Measurements from ENCODE around the gene CCL16. TPM values are rescaled to one million over a fixed set of nuclear protein-coding genes. Genes with fewer than 3 reads are reported as not detected.
A peak's percentile ranks its signal among the peaks of the same experiment; 100 is the strongest.

CCL16 gene
- total and polyA plus RNA-seq, 7 experiments from 2014 or later, result not detected

DNA sequence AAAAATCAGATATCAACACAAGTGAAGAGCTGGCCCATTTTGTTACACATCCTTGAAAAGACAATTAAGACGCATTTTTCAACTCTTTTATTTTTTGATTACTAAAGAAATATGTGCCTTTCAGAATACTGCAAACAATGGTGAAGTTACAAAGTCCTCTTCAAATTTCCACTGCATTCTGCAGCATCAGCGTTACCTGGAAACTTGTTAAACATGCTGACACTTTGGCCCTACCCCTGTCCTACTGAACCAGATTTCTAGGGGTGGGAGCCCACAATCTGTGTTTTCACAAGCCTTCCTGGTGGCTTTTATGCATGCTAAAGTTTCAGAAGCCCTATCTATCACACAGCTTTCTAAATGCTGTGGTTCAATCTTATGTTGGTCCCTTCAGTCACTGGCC, 9.8 kb upstream of the CCL16 start:
- POLR2A ChIA-PET, result no interaction called here
- CTCF ChIA-PET, result no interaction called here
- Histone ChIP-seq H3K9me3 (ENCODE audit: control insufficient read depth in 2 of 3, low read length in 3 of 3) (no peaks in the 10 kb centered on the region), H3K27me3 (ENCODE audit: control insufficient read depth in 2 of 2, insufficient read depth in 2 of 2, low read length in 2 of 2) (no peaks in the 10 kb centered on the region), H3K36me3 (ENCODE audit: control insufficient read depth in 2 of 3, insufficient read depth in 3 of 3, low read length in 3 of 3) (no peaks in the 10 kb centered on the region), H3K4me3 (ENCODE audit: low read length) (no peak overlapping the region), H3K27ac (ENCODE audit: low read depth, low read length) (no peak overlapping the region), H3K4me1 (ENCODE audit: control insufficient read depth in 2 of 2, insufficient read depth in 2 of 2, low read length in 2 of 2) (no peaks in the 10 kb centered on the region)
- Mint-ChIP-seq H3K4me3 (no peak overlapping the region), H3K9me3 (peaks cover 0 to 20% (median 5%) of the 10 kb centered on the region in 11 donors), H3K36me3 (peaks cover 0 to 7% (median 0%) of the 10 kb centered on the region in 5 donors), H3K27ac (no peak overlapping the region), H3K27me3 (peaks cover 10 to 30% (median 14%) of the 10 kb centered on the region in 5 donors), H3K4me1 (peaks cover 0 to 4% (median 0%) of the 10 kb centered on the region in 7 donors)
- intact Hi-C loops (cut with micrococcal nuclease), result no loop called here
- no peak for ATAC-seq
- no peak for DNase-seq

DNA sequence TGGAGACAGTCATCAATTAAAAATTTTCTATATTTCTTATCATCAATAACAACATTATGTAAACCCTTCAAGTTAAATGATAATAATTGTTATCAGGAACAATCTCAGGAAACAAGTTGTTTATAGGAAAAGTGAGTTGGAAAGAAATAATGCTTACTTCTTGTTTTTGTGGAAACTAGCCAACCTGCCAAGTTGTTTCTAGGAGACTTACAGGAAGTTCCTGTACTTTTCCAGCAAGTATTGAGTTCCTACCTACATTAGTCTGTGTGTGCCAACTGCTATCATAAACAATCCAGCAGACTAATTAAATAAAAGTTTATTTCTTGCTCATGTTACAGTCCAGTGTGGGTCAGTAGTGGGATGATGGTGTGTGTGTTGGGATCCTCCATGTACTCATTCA, 6.9 kb upstream of the CCL16 start:
- H3K4me1 ChIP-seq (ENCODE audit: control insufficient read depth in 2 of 2, insufficient read depth in 2 of 2, low read length in 2 of 2), result no peaks in the 10 kb centered on the region

DNA sequence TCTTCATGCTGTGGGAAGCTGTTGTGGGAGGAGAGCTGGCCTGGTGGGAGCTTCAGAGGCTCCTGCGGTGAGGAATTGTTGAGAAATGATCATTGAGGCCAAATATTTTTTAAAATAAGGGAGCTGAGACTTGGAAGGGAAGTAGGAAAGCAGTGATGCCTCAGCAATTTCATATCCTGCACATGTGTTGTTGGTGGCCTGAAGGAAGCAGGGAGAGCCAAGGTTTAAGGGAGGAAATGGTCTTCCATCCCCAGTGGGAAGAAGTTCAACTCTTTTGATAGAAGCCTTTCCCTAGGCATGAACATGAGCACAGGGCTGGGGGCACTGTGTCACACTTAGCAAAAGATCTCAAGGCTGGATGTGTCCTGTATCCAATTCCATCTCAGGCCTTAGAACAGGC, 5.3 kb upstream of the CCL16 start, which contains the start of gene CCL14:
Gene CCL14 (minus strand): TSS at position 87 of the 400 bp plus-strand sequence. CDS start 80 bp downstream, at position 7.
- Histone ChIP-seq H3K27ac (ENCODE audit: low read depth, low read length) (no peak within 1 kb of the TSS), H3K9me3 (ENCODE audit: control insufficient read depth in 2 of 3, low read length in 3 of 3) (no peaks in the 10 kb centered on the region), H3K36me3 (ENCODE audit: control insufficient read depth in 2 of 3, insufficient read depth in 3 of 3, low read length in 3 of 3) (no peaks in the 10 kb centered on the region), H3K4me3 (ENCODE audit: low read length) (no peak within 1 kb of the TSS), H3K27me3 (ENCODE audit: control insufficient read depth in 2 of 2, insufficient read depth in 2 of 2, low read length in 2 of 2) (no peaks in the 10 kb centered on the region), H3K4me1 (ENCODE audit: control insufficient read depth in 2 of 2, insufficient read depth in 2 of 2, low read length in 2 of 2) (no peaks in the 10 kb centered on the region)
- ChIA-PET POLR2A (no interaction called here), CTCF (no interaction called here)
- H3K9me3 Mint-ChIP-seq, result peaks cover 0 to 17% (median 5%) of the 10 kb centered on the region in 11 donors
- intact Hi-C loops (cut with micrococcal nuclease), result no loop called here
- no peaks in the 10 kb centered on the region for H3K4me1 Mint-ChIP-seq
- H3K4me3 Mint-ChIP-seq, result no peak within 1 kb of the TSS
- H3K36me3 Mint-ChIP-seq, result peaks cover 0 to 4% (median 0%) of the 10 kb centered on the region in 5 donors
- peak within 1 kb of the TSS in 1 of 9 donors; percentile 39 for H3K27ac Mint-ChIP-seq
- no peak for DNase-seq
- peaks cover 0 to 9% (median 4%) of the 10 kb centered on the region in 5 donors for H3K27me3 Mint-ChIP-seq
- no peak for ATAC-seq

More for the DNA sequence above, 6.9 kb upstream of the CCL16 start:
- H3K9me3 ChIP-seq (ENCODE audit: control insufficient read depth in 2 of 3, low read length in 3 of 3), result no peaks in the 10 kb centered on the region
- Mint-ChIP-seq H3K27ac (no peak overlapping the region), H3K9me3 (peaks cover 0 to 20% (median 5%) of the 10 kb centered on the region in 11 donors), H3K27me3 (peaks cover 9 to 19% (median 10%) of the 10 kb centered on the region in 5 donors), H3K36me3 (peaks cover 0 to 7% (median 0%) of the 10 kb centered on the region in 5 donors), H3K4me1 (peaks cover 0 to 4% (median 0%) of the 10 kb centered on the region in 7 donors), H3K4me3 (no peak overlapping the region)
- H3K27ac ChIP-seq (ENCODE audit: low read depth, low read length), result no peak overlapping the region
- ChIA-PET POLR2A (no interaction called here), CTCF (no interaction called here)
- H3K4me3 ChIP-seq (ENCODE audit: low read length), result no peak overlapping the region
- intact Hi-C loops (cut with micrococcal nuclease), result no loop called here
- H3K36me3 ChIP-seq (ENCODE audit: control insufficient read depth in 2 of 3, insufficient read depth in 3 of 3, low read length in 3 of 3), result no peaks in the 10 kb centered on the region
- no peaks in the 10 kb centered on the region for H3K27me3 ChIP-seq (ENCODE audit: control insufficient read depth in 2 of 2, insufficient read depth in 2 of 2, low read length in 2 of 2)
- no peak for DNase-seq
- no peak for ATAC-seq

DNA sequence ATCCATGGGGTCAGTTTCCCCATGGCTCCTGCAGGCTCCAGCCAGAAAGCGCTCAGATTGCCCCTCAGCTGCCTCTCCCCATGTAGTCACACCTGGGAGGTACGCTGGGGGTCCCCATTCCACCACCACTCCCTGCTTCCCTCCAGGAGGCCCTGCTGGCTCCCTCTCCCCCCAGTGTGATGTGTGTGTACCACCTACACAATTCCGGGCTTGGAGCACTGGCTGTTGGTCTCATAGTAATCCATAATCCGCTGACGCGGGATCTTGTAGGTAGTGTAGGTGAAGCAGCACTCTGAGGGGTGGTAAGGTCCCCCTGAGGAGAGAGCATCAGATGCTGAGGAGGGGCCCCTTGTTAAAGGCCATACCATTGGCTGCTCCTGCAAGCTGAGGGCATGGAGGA, 2.8 kb upstream of the CCL16 start:
- ATAC-seq, result no peak
- H3K9me3 ChIP-seq (ENCODE audit: control insufficient read depth in 2 of 3, low read length in 3 of 3), result no peaks in the 10 kb centered on the region
- Mint-ChIP-seq H3K27ac (no peak overlapping the region), H3K36me3 (no peaks in the 10 kb centered on the region), H3K9me3 (peaks cover 0 to 9% (median 2%) of the 10 kb centered on the region in 11 donors), H3K4me1 (no peaks in the 10 kb centered on the region), H3K27me3 (peaks cover 0 to 11% (median 4%) of the 10 kb centered on the region in 5 donors), H3K4me3 (no peak overlapping the region)
- POLR2A ChIA-PET, result no interaction called here
- H3K4me1 ChIP-seq (ENCODE audit: control insufficient read depth in 2 of 2, insufficient read depth in 2 of 2, low read length in 2 of 2), result no peaks in the 10 kb centered on the region
- DNase-seq, result no peak
- H3K27me3 ChIP-seq (ENCODE audit: control insufficient read depth in 2 of 2, insufficient read depth in 2 of 2, low read length in 2 of 2), result no peaks in the 10 kb centered on the region
- CTCF ChIA-PET, result no interaction called here
- no peak overlapping the region for H3K4me3 ChIP-seq (ENCODE audit: low read length)
- no peak overlapping the region for H3K27ac ChIP-seq (ENCODE audit: low read depth, low read length)
- H3K36me3 ChIP-seq (ENCODE audit: control insufficient read depth in 2 of 3, insufficient read depth in 3 of 3, low read length in 3 of 3), result no peaks in the 10 kb centered on the region
- intact Hi-C loops (cut with micrococcal nuclease), result no loop called here

DNA sequence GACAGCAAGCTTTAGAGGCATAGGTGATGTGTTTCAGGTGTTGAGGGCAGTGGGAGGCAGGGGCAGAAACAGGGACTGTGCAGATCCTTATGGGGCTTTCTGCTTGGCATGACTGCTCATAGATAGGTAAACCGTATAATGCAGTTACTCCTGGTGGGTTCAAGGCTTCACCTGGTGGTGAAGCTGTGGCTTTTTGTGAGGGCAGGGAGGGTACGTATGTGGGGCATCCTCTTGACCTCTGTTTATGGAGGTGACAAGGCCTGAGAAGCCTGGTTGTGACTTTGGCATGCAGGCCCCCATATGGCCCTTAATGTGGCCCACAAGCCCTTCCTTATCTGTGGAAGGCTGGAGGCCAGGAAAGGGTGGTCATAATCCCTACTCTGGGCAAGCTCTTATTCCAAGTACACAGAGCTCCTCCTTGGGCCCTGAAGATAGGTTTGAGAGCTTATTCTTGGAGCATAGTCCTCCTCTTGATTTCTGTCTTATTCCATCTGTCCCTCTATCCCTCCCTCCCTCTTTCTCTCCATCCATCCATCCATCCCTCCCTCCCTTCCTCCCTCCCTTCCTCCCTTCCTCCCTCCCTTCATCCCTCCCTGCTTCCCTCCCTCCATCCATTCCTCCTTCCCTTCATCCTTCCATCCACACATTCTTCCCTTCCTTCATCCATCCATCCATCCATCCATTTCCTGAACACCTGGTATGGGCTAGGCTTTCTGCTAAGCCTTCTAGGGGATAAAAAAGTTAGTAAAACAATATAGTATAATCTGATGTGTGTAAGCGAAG, 1.3 kb upstream of the CCL16 start:
- H3K9me3 ChIP-seq (ENCODE audit: control insufficient read depth in 2 of 3, low read length in 3 of 3), result no peaks in the 10 kb centered on the region
- H3K4me3 ChIP-seq (ENCODE audit: low read length), result no peak overlapping the region
- POLR2A ChIA-PET, result no interaction called here
- Mint-ChIP-seq H3K27ac (no peak overlapping the region), H3K4me1 (no peaks in the 10 kb centered on the region), H3K9me3 (no peaks in the 10 kb centered on the region), H3K36me3 (no peaks in the 10 kb centered on the region), H3K27me3 (peaks cover 0 to 10% (median 7%) of the 10 kb centered on the region in 5 donors), H3K4me3 (no peak overlapping the region)
- intact Hi-C loops (cut with micrococcal nuclease), result no loop called here
- no peak for ATAC-seq
- H3K4me1 ChIP-seq (ENCODE audit: control insufficient read depth in 2 of 2, insufficient read depth in 2 of 2, low read length in 2 of 2), result no peaks in the 10 kb centered on the region
- H3K36me3 ChIP-seq (ENCODE audit: control insufficient read depth in 2 of 3, insufficient read depth in 3 of 3, low read length in 3 of 3), result no peaks in the 10 kb centered on the region
- CTCF ChIA-PET, result no interaction called here
- no peak overlapping the region for H3K27ac ChIP-seq (ENCODE audit: low read depth, low read length)
- DNase-seq, result no peak
- H3K27me3 ChIP-seq (ENCODE audit: control insufficient read depth in 2 of 2, insufficient read depth in 2 of 2, low read length in 2 of 2), result no peaks in the 10 kb centered on the region

DNA sequence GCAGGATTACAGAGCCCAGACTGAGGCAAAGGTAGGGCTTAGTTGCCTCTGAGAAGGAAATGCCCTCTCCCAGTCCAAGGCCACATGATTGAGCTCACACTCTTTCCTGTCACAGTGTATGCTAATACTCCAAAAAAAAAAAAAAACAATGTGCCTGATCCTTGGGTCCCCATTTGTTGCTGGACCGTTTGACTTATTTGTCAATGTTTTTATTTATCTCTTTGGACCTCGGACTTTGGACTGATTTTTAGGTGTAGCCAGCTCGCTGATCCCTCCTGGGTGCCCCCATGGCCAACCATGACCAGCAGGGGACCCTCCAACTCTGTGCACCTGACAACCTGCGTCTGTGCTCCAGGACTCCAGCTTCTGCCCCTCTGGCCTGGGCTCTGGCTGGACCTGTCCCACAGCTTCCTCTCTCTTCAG, 622 bp upstream of the CCL16 start:
- Histone ChIP-seq H3K27me3 (ENCODE audit: control insufficient read depth in 2 of 2, insufficient read depth in 2 of 2, low read length in 2 of 2) (no peaks in the 10 kb centered on the region), H3K9me3 (ENCODE audit: control insufficient read depth in 2 of 3, low read length in 3 of 3) (no peaks in the 10 kb centered on the region), H3K4me1 (ENCODE audit: control insufficient read depth in 2 of 2, insufficient read depth in 2 of 2, low read length in 2 of 2) (no peaks in the 10 kb centered on the region), H3K4me3 (ENCODE audit: low read length) (no peak overlapping the region), H3K36me3 (ENCODE audit: control insufficient read depth in 2 of 3, insufficient read depth in 3 of 3, low read length in 3 of 3) (no peaks in the 10 kb centered on the region), H3K27ac (ENCODE audit: low read depth, low read length) (no peak overlapping the region)
- ATAC-seq (no peak), DNase-seq (no peak)
- Mint-ChIP-seq H3K4me3 (no peak overlapping the region), H3K4me1 (no peaks in the 10 kb centered on the region), H3K27ac (no peak overlapping the region), H3K9me3 (no peaks in the 10 kb centered on the region), H3K27me3 (peaks cover under 1 to 10% (median 7%) of the 10 kb centered on the region in 5 donors), H3K36me3 (no peaks in the 10 kb centered on the region)
- ChIA-PET POLR2A (no interaction called here), CTCF (no interaction called here)
- intact Hi-C loops (cut with micrococcal nuclease), result no loop called here

DNA sequence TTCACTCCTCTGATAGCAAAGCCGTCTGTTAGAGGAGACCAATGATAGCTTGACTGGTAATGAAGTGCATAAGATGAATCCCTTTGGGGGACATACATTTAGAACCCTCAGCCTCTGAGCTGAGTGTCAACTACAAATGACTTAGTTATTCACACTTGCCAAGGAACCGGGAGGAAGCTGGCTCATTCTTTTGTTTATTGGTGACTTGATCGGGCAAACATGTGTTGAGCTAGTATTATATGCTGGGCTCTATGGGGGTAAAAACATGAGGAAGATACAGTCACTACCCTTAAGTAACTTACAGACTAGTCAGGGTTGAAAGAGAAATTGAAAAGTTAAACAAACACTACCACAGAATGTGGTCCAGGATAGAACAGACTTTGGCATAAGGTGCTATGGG, 3.0 kb downstream of the CCL16 start:
- no peak for DNase-seq
- ChIA-PET POLR2A (no interaction called here), CTCF (interaction anchor here (1.1 kb wide), 1 partner anchor 9 kb away, joined by 4 read pairs; no protein-coding TSS in a partner anchor)
- no peak overlapping the region for H3K27ac Mint-ChIP-seq
- no peak for ATAC-seq
- Histone ChIP-seq H3K27ac (ENCODE audit: low read depth, low read length) (no peak overlapping the region), H3K4me1 (ENCODE audit: control insufficient read depth in 2 of 2, insufficient read depth in 2 of 2, low read length in 2 of 2) (no peaks in the 10 kb centered on the region), H3K27me3 (ENCODE audit: control insufficient read depth in 2 of 2, insufficient read depth in 2 of 2, low read length in 2 of 2) (no peaks in the 10 kb centered on the region), H3K9me3 (ENCODE audit: control insufficient read depth in 2 of 3, low read length in 3 of 3) (no peaks in the 10 kb centered on the region), H3K4me3 (ENCODE audit: low read length) (no peak overlapping the region), H3K36me3 (ENCODE audit: control insufficient read depth in 2 of 3, insufficient read depth in 3 of 3, low read length in 3 of 3) (no peaks in the 10 kb centered on the region)
- no peaks in the 10 kb centered on the region for H3K9me3 Mint-ChIP-seq
- peaks cover 0 to 5% (median 0%) of the 10 kb centered on the region in 7 donors for H3K4me1 Mint-ChIP-seq
- no peaks in the 10 kb centered on the region for H3K36me3 Mint-ChIP-seq
- intact Hi-C loops (cut with micrococcal nuclease), result no loop called here
- peaks cover 7 to 9% (median 7%) of the 10 kb centered on the region in 5 donors for H3K27me3 Mint-ChIP-seq
- H3K4me3 Mint-ChIP-seq, result no peak overlapping the region
